SU-DHL-6 (cell line): Measurements from ENCODE around the gene CDC42BPA.
"Not testable (repeated sequence)": the region's sequence is repeated elsewhere in the genome, so short reads cannot be mapped to it uniquely, and the experiment has no call there.

Experiments
- H2AFZ ChIP-seq: fragments of 200-600 bp; sonication (generic); 2 replicates; pipeline ENCODE4 v1.6.1; 2014; ENCODE audit warnings: low read depth, mild to moderate bottlenecking, moderate library complexity, mixed read lengths, antibody characterized with exemption, low read length; ENCODE audit not compliant: severe bottlenecking
- H3F3A ChIP-seq: fragments of 200-600 bp; shearing (Covaris generic); 2 replicates; pipeline ENCODE4 v1.6.0; 2016; ENCODE audit warnings: antibody characterized with exemption, mild to moderate bottlenecking; ENCODE audit not compliant: insufficient read depth
- H3K27ac ChIP-seq: fragments of 200-600 bp; sonication (generic); 2 replicates; pipeline ENCODE4 v1.5.1; 2016; ENCODE audit warnings: low read depth, mild to moderate bottlenecking, low read length, moderate library complexity, mixed read lengths
- H3K27me3 ChIP-seq: fragments of 200-600 bp; sonication (generic), shearing (Covaris generic); 2 replicates; pipeline ENCODE4 v1.6.0; 2014; ENCODE audit warnings: mild to moderate bottlenecking, low read length
- H3K36me3 ChIP-seq: fragments of 200-600 bp; sonication (generic); 2 replicates; pipeline ENCODE4 v1.6.1; 2014; ENCODE audit warnings: mild to moderate bottlenecking, low read length, mixed read lengths
- H3K4me2 ChIP-seq: fragments of 300-600, 200-600 bp; shearing (Covaris generic), sonication (generic); 2 replicates; pipeline ENCODE4 v1.6.0; 2014; ENCODE audit warnings: low read length, low read depth, mild to moderate bottlenecking; ENCODE audit not compliant: poor library complexity, severe bottlenecking
- H3K4me3 ChIP-seq: fragments of 200-600 bp; sonication (generic); 2 replicates; pipeline ENCODE4 v1.5.1; 2014; ENCODE audit warnings: antibody characterized with exemption, low read length, mild to moderate bottlenecking, mixed read lengths; ENCODE audit not compliant: insufficient read depth, poor library complexity, severe bottlenecking
- H3K79me2 ChIP-seq: fragments of 200-600 bp; sonication (generic); 2 replicates; pipeline ENCODE4 v1.6.1; 2014; ENCODE audit warnings: mild to moderate bottlenecking, low read length, moderate library complexity; ENCODE audit not compliant: insufficient read depth
- H3K9ac ChIP-seq: fragments of 200-600 bp; sonication (generic); 2 replicates; pipeline ENCODE4 v1.7.0; 2014; ENCODE audit warnings: mild to moderate bottlenecking, low read length
- H3K9me2 ChIP-seq: fragments of 200-600 bp; sonication (generic); replicated peaks from 2 replicates; pipeline ENCODE4 v1.6.1; 2014; ENCODE audit warnings: low read length; ENCODE audit not compliant: insufficient read depth
- H3K9me3 ChIP-seq: fragments of 200-600 bp; sonication (generic); 2 replicates; pipeline ENCODE4 v1.6.1; 2014; ENCODE audit warnings: low read length, mixed read lengths; ENCODE audit not compliant: insufficient read depth
- H4K20me1 ChIP-seq: fragments of 200-600 bp; sonication (generic); 2 replicates; pipeline ENCODE4 v1.6.1; 2014; ENCODE audit warnings: low read depth, mild to moderate bottlenecking, antibody characterized with exemption, low read length, moderate library complexity, mixed read lengths
- CTCF ChIP-seq: fragments of 200-600 bp; sonication (generic); IDR thresholded peaks from one replicate; pipeline ENCODE4 v1.5.1; 2017; ENCODE audit warnings: antibody characterized with exemption, mild to moderate bottlenecking, low read length, moderate library complexity; ENCODE audit not compliant: insufficient read depth, poor library complexity, severe bottlenecking
- EZH2phosphoT487 ChIP-seq: fragments of 200-600 bp; sonication (generic), shearing (Covaris generic); conservative IDR thresholded peaks from 2 replicates; pipeline ENCODE4 v1.6.1; 2018; ENCODE audit warnings: mild to moderate bottlenecking, antibody characterized with exemption, low read length, moderate library complexity, mixed read lengths

Gene CDC42BPA

GRCh38 chr1:226958300-226958699, 360.0 kb downstream of the CDC42BPA start:
- no peaks in the 10 kb centered on the region for H3K79me2 ChIP-seq
- H2AFZ ChIP-seq = no peak overlapping the region
- no peak overlapping the region for H3K27ac ChIP-seq
- H3K4me2 ChIP-seq = no peak overlapping the region
- H3K9ac ChIP-seq = no peak overlapping the region
- no peaks in the 10 kb centered on the region for H3F3A ChIP-seq
- no peak overlapping the region for H3K4me3 ChIP-seq
- TF ChIP-seq EZH2phosphoT487 (no peak), CTCF (no peak)
- no peaks in the 10 kb centered on the region for H3K36me3 ChIP-seq
- H3K9me3 ChIP-seq = no peaks in the 10 kb centered on the region
- H4K20me1 ChIP-seq = no peaks in the 10 kb centered on the region
- no peaks in the 10 kb centered on the region for H3K27me3 ChIP-seq
- H3K9me2 ChIP-seq = no peaks in the 10 kb centered on the region

GRCh38 chr1:226957714-226958113, 360.6 kb downstream of the CDC42BPA start:
- Histone ChIP-seq H2AFZ (no peak overlapping the region), H3K9me2 (no peaks in the 10 kb centered on the region), H3K79me2 (no peaks in the 10 kb centered on the region), H3K27ac (no peak overlapping the region), H3K36me3 (no peaks in the 10 kb centered on the region), H3K4me3 (no peak overlapping the region), H3K4me2 (no peak overlapping the region), H3F3A (no peaks in the 10 kb centered on the region), H3K9ac (no peak overlapping the region), H3K27me3 (no peaks in the 10 kb centered on the region), H3K9me3 (no peaks in the 10 kb centered on the region), H4K20me1 (no peaks in the 10 kb centered on the region)
- TF ChIP-seq CTCF = no peak
- TF ChIP-seq EZH2phosphoT487 = no peak

- H3F3A ChIP-seq = no peaks in the 10 kb centered on the region
- H4K20me1 ChIP-seq = no peaks in the 10 kb centered on the region
- no peak overlapping the region for H2AFZ ChIP-seq
- H3K9me2 ChIP-seq = no peaks in the 10 kb centered on the region
- no peak overlapping the region for H3K4me3 ChIP-seq
- TF ChIP-seq EZH2phosphoT487 = no peak
- TF ChIP-seq CTCF = no peak
- H3K27ac ChIP-seq = no peak overlapping the region
- H3K9ac ChIP-seq = no peak overlapping the region
- no peaks in the 10 kb centered on the region for H3K9me3 ChIP-seq
- no peak overlapping the region for H3K4me2 ChIP-seq
- no peaks in the 10 kb centered on the region for H3K27me3 ChIP-seq
- H3K36me3 ChIP-seq = no peaks in the 10 kb centered on the region
- H3K79me2 ChIP-seq = no peaks in the 10 kb centered on the region
Measured at GRCh38 chr1:226956942-226957713, 361.2 kb downstream of the CDC42BPA start.

- H4K20me1 ChIP-seq, H3K4me3 ChIP-seq, H3K9me2 ChIP-seq, H3K27ac ChIP-seq, H3F3A ChIP-seq, H3K79me2 ChIP-seq, H3K36me3 ChIP-seq, H3K27me3 ChIP-seq, H3K4me2 ChIP-seq, H3K9me3 ChIP-seq, H3K9ac ChIP-seq, H2AFZ ChIP-seq: not testable (repeated sequence)
Measured at GRCh38 chr1:226955857-226956256, 362.4 kb downstream of the CDC42BPA start.
